Measurements from ENCODE around the gene HS6ST1.

DNA sequence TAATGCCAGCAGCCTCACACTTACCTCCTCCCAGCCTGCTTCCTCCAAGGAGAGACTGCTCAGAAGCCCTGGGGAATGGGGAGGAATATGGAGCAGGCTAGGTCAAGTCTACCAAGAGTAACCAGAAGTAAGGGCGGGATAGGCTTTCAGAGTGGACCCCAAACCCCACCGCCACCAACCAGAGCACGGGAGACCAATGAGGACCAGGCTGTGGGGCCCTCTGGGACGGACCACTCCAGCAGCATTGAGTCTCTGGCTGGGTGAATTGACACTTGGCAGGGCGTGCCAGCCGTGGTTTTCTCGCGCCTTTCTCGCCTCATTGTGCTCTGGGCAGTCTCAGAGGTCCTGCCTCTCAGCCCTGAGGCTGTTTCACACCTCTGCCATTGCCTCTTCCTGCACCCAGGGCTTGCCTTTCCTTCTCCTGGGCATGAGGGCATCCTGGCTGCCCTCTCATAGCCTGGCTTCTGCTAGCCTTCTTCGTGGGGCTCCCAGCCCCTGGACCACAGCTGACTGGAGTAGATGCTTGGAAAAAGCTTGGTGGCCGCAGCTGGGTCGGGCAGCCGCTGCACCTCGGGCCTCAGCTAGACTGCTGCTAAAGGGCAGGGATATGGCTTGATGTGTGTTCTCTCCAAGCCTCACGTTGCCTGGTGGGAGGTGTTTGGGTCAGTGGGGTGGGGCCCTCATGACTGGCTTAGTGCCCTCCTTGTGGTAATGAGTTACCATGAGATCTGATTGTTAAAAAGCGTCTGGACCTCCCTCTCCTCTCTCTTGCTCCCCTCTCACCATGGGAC is 40.5 kb upstream of the HS6ST1 start:
- no peak for TF ChIP-seq EZH2 (IDR thresholded peaks at IDR 0.05)
- TF ChIP-seq, protein P1, sequence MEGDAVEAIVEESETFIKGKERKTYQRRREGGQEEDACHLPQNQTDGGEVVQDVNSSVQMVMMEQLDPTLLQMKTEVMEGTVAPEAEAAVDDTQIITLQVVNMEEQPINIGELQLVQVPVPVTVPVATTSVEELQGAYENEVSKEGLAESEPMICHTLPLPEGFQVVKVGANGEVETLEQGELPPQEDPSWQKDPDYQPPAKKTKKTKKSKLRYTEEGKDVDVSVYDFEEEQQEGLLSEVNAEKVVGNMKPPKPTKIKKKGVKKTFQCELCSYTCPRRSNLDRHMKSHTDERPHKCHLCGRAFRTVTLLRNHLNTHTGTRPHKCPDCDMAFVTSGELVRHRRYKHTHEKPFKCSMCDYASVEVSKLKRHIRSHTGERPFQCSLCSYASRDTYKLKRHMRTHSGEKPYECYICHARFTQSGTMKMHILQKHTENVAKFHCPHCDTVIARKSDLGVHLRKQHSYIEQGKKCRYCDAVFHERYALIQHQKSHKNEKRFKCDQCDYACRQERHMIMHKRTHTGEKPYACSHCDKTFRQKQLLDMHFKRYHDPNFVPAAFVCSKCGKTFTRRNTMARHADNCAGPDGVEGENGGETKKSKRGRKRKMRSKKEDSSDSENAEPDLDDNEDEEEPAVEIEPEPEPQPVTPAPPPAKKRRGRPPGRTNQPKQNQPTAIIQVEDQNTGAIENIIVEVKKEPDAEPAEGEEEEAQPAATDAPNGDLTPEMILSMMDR (IDR thresholded peaks at IDR 0.05) = no peak

Measured in neural progenitor cell (in vitro differentiated cells).